ENCODE results near the gene NPTN. TPM values are rescaled to one million over a fixed set of nuclear protein-coding genes. Genes with fewer than 3 reads are reported as not detected.

NPTN gene
- total RNA-seq, 1 experiment from 2014 or later, result 90.9 TPM

DNA sequence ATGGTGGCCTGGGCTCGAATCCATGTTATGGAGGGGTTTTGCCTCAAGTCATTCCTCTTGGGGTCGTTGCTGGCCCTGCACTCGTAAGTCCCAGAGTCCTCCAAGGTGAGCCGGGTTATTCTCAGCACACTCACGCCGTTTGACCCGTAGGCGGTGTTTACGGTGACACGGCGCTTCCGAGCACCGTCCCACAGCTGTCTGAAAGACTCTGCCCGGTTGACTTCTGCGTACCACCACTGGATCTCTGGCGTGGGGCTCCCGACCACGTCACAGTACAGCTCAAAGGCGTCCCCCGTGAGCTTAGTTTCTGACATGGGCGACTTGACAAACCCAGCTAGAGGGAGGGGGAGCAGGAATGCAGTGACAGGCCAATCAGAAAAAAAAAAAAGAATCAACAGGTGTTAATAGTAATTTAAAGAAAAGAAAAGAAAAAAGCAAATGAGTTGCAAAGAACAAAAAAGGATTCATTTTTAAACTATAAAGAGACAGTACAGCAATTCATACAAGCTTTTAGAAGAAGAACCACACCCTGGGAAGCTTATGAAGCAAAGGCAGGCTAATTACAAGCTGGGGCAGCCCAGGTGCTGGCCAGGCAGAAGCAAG is 36.1 kb downstream of the NPTN start:
- no peak overlapping the region for H2AFZ ChIP-seq (ENCODE audit: low read depth, low read length, poor library complexity, severe bottlenecking)
- no peak for ATAC-seq
- no peak overlapping the region for H3K4me2 ChIP-seq (ENCODE audit: low read length)
- intact Hi-C loops (cut with micrococcal nuclease), result no loop called here
- DNase-seq (ENCODE audit: low read depth, low spot score), result no peak
- no TSS peak for BruUV-seq (replicated peaks)
- ChIA-PET POLR2A (no interaction called here), CTCF (interaction anchor here (1.3 kb wide), 1 partner anchor 103 kb away, joined by 3 read pairs; no protein-coding TSS in a partner anchor), RAD21 (ENCODE audit: low non-redundant PET in 1 of 2, low total read pairs in 2 of 2, uncharacterized antibody in 2 of 2, unreplicated experiment in 2 of 2) (no interaction called here)
- peaks cover 97% of the 10 kb centered on the region for H3K79me2 ChIP-seq (ENCODE audit: insufficient read depth, low read length)
- H3K36me3 ChIP-seq (ENCODE audit: control insufficient read depth in 1 of 2, insufficient read depth in 2 of 2, low read length in 2 of 2), result no peaks in the 10 kb centered on the region
- no peak overlapping the region for H3K27ac ChIP-seq (ENCODE audit: low read depth, low read length)
- no peaks in the 10 kb centered on the region for H3K9me2 ChIP-seq (ENCODE audit: insufficient read depth)
- no peaks in the 10 kb centered on the region for H3K9me3 ChIP-seq (ENCODE audit: control insufficient read depth in 1 of 2, insufficient read depth in 1 of 2, low read depth in 1 of 2, low read length in 2 of 2)
- no peaks in the 10 kb centered on the region for H3K27me3 ChIP-seq (ENCODE audit: insufficient read depth, low read length)
- H3K4me1 ChIP-seq (ENCODE audit: control insufficient read depth in 1 of 2, insufficient read depth in 2 of 2, low read length in 2 of 2), result peaks cover 23 to 27% of the 10 kb centered on the region in 2 experiments
- H3K4me3 ChIP-seq (replicated peaks in 1 of 2; ENCODE audit: low read depth in 1 of 2, low read length in 2 of 2), result no peak overlapping the region
- H4K20me1 ChIP-seq (ENCODE audit: insufficient read depth), result peaks cover 15% of the 10 kb centered on the region; the same call in 1 of the 2 replicates
- no peak overlapping the region for H3K9ac ChIP-seq (ENCODE audit: low read length)
- no peak for TF ChIP-seq POLR2A (IDR thresholded peaks at IDR 0.05; ENCODE audit: borderline replicate concordance, extremely low read depth, insufficient read depth, insufficient read length)
- TF ChIP-seq, protein P1, sequence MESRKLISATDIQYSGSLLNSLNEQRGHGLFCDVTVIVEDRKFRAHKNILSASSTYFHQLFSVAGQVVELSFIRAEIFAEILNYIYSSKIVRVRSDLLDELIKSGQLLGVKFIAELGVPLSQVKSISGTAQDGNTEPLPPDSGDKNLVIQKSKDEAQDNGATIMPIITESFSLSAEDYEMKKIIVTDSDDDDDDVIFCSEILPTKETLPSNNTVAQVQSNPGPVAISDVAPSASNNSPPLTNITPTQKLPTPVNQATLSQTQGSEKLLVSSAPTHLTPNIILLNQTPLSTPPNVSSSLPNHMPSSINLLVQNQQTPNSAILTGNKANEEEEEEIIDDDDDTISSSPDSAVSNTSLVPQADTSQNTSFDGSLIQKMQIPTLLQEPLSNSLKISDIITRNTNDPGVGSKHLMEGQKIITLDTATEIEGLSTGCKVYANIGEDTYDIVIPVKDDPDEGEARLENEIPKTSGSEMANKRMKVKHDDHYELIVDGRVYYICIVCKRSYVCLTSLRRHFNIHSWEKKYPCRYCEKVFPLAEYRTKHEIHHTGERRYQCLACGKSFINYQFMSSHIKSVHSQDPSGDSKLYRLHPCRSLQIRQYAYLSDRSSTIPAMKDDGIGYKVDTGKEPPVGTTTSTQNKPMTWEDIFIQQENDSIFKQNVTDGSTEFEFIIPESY (IDR thresholded peaks at IDR 0.05; ENCODE audit: extremely low read depth, insufficient replicate concordance, low read length), result no peak
- TF ChIP-seq, protein P2, sequence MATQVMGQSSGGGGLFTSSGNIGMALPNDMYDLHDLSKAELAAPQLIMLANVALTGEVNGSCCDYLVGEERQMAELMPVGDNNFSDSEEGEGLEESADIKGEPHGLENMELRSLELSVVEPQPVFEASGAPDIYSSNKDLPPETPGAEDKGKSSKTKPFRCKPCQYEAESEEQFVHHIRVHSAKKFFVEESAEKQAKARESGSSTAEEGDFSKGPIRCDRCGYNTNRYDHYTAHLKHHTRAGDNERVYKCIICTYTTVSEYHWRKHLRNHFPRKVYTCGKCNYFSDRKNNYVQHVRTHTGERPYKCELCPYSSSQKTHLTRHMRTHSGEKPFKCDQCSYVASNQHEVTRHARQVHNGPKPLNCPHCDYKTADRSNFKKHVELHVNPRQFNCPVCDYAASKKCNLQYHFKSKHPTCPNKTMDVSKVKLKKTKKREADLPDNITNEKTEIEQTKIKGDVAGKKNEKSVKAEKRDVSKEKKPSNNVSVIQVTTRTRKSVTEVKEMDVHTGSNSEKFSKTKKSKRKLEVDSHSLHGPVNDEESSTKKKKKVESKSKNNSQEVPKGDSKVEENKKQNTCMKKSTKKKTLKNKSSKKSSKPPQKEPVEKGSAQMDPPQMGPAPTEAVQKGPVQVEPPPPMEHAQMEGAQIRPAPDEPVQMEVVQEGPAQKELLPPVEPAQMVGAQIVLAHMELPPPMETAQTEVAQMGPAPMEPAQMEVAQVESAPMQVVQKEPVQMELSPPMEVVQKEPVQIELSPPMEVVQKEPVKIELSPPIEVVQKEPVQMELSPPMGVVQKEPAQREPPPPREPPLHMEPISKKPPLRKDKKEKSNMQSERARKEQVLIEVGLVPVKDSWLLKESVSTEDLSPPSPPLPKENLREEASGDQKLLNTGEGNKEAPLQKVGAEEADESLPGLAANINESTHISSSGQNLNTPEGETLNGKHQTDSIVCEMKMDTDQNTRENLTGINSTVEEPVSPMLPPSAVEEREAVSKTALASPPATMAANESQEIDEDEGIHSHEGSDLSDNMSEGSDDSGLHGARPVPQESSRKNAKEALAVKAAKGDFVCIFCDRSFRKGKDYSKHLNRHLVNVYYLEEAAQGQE (IDR thresholded peaks at IDR 0.05; ENCODE audit: low read depth), result no peak
- TF ChIP-seq, protein P3, sequence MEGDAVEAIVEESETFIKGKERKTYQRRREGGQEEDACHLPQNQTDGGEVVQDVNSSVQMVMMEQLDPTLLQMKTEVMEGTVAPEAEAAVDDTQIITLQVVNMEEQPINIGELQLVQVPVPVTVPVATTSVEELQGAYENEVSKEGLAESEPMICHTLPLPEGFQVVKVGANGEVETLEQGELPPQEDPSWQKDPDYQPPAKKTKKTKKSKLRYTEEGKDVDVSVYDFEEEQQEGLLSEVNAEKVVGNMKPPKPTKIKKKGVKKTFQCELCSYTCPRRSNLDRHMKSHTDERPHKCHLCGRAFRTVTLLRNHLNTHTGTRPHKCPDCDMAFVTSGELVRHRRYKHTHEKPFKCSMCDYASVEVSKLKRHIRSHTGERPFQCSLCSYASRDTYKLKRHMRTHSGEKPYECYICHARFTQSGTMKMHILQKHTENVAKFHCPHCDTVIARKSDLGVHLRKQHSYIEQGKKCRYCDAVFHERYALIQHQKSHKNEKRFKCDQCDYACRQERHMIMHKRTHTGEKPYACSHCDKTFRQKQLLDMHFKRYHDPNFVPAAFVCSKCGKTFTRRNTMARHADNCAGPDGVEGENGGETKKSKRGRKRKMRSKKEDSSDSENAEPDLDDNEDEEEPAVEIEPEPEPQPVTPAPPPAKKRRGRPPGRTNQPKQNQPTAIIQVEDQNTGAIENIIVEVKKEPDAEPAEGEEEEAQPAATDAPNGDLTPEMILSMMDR (IDR thresholded peaks at IDR 0.05 in 2 of 3, conservative IDR thresholded peaks at IDR 0.05 in 1 of 3; ENCODE audit: borderline replicate concordance in 1 of 3, insufficient read depth in 1 of 3, low read depth in 2 of 3, low read length in 2 of 3), result no peak

Data from HCT116 (cell line).